Keratinocyte (primary cell): ENCODE measurements around the gene PRKAG3. TPM values are rescaled to one million over a fixed set of nuclear protein-coding genes. Genes with fewer than 3 reads are reported as not detected.

Experiments used
- DNase-seq: peaks from one replicate; pipeline ENCODE4 v3.0.0-alpha.2; 2011; ENCODE audit warnings: low read depth, missing footprints, low spot score
- FAIRE-seq: peaks from 2 replicates; lab custom pipeline; 2011; peaks lifted over from hg19 to GRCh38; lab: Jason Lieb, UNC
- H2AFZ ChIP-seq: 2 replicates; pipeline ENCODE4 v1.6.0; 2012; ENCODE audit warnings: low read length, control low read depth, inconsistent platforms; ENCODE audit not compliant: control insufficient read depth
- H3K27ac ChIP-seq: 2 replicates; pipeline ENCODE4 v1.5.1; 2011; ENCODE audit warnings: low read length; ENCODE audit not compliant: control insufficient read depth, insufficient read depth
- H3K27me3 ChIP-seq: 3 replicates; pipeline ENCODE4 v1.6.0; 2011; ENCODE audit warnings: low read length; ENCODE audit not compliant: control insufficient read depth, insufficient read depth; ENCODE audit errors: extremely low read depth
- H3K36me3 ChIP-seq, 2 experiments: 2 replicates in 1 of 2; 3 replicates in 1 of 2; pipeline ENCODE4 v1.5.1; 2011; ENCODE audit warnings: low read length in 2 of 2, mild to moderate bottlenecking in 1 of 2; ENCODE audit not compliant: control insufficient read depth in 2 of 2, insufficient read depth in 2 of 2; ENCODE audit errors: extremely low read depth in 1 of 2
- H3K4me1 ChIP-seq: 3 replicates; pipeline ENCODE4 v1.5.1; 2011; ENCODE audit warnings: low read length; ENCODE audit not compliant: control insufficient read depth, insufficient read depth; ENCODE audit errors: extremely low read depth
- H3K4me2 ChIP-seq: 3 replicates; pipeline ENCODE4 v1.6.0; 2011; ENCODE audit warnings: low read depth, low read length; ENCODE audit not compliant: control insufficient read depth, insufficient read depth; ENCODE audit errors: extremely low read depth
- H3K4me3 ChIP-seq, 3 experiments: fragments of 200-600 bp in 1 of 3; sonication (generic) in 1 of 3; 2 replicates in 2 of 3; 3 replicates in 1 of 3; pipeline ENCODE4 v1.5.1; 2011 to 2016; ENCODE audit warnings: low read length in 3 of 3, mild to moderate bottlenecking in 3 of 3, control low read depth in 2 of 3, inconsistent platforms in 1 of 3, low read depth in 1 of 3, mixed read lengths in 1 of 3, mixed run types in 1 of 3, moderate library complexity in 1 of 3; ENCODE audit not compliant: control insufficient read depth in 2 of 3, insufficient read depth in 2 of 3; ENCODE audit errors: extremely low read depth in 1 of 3
- H3K79me2 ChIP-seq: 2 replicates; pipeline ENCODE4 v1.6.0; 2012; ENCODE audit warnings: low read length; ENCODE audit not compliant: control insufficient read depth, insufficient read depth
- H3K9ac ChIP-seq: 3 replicates; pipeline ENCODE4 v1.6.0; 2011; ENCODE audit warnings: low read length; ENCODE audit not compliant: control insufficient read depth, insufficient read depth; ENCODE audit errors: extremely low read depth
- H3K9me1 ChIP-seq: 3 replicates; pipeline ENCODE4 v1.6.0; 2011; ENCODE audit warnings: low read length; ENCODE audit not compliant: control insufficient read depth, insufficient read depth; ENCODE audit errors: extremely low read depth
- H3K9me3 ChIP-seq: 2 replicates; pipeline ENCODE4 v1.5.1; 2012; ENCODE audit warnings: low read depth, low read length; ENCODE audit not compliant: control insufficient read depth
- H4K20me1 ChIP-seq: 3 replicates; pipeline ENCODE4 v1.6.0; 2011; ENCODE audit warnings: low read length; ENCODE audit not compliant: control insufficient read depth, insufficient read depth; ENCODE audit errors: extremely low read depth
- EZH2 ChIP-seq: IDR thresholded peaks from one replicate; pipeline ENCODE4 v1.6.1; 2012; ENCODE audit warnings: inconsistent platforms, mild to moderate bottlenecking, low read length, moderate library complexity
- dilution Hi-C: fragments of 300-500 bp; cut with MboI; formaldehyde crosslinking; loops from one replicate; pipeline ENCODE4 v1.7.0; 2020; ENCODE audit warnings: low sequenced_read_pairs; ENCODE audit not compliant: extremely low pct_ligation_motif_present
- polyA plus RNA-seq, 5 experiments: library from polyadenylated mRNA; depleted of rRNA in 3 of 5; stranded (reverse) in 3 of 5; stranded (forward) in 1 of 5; unstranded in 1 of 5; fragments of >200 nt; gene quantifications; 1 replicate in 1 of 5; 2 replicates in 3 of 5; 3 replicates in 1 of 5; pipeline versions ENCODE4 v1.2.1 to v1.2.3, GENCODE V29; 2011 to 2012; ENCODE audit warnings: missing spikeins in 2 of 5, low read depth in 1 of 5, low replicate concordance in 1 of 5
- TF ChIP-seq, protein P1 (sequence below), 3 experiments: IDR thresholded peaks in 1 of 3; conservative IDR thresholded peaks in 1 of 3; optimal IDR thresholded peaks in 1 of 3; 2 replicates in 2 of 3; 3 replicates in 1 of 3; pipeline versions ENCODE3 to v1.5.1; 2011; ENCODE audit warnings: low read length in 3 of 3, mild to moderate bottlenecking in 3 of 3, moderate library complexity in 2 of 3, control low read depth in 1 of 3, inconsistent platforms in 1 of 3; ENCODE audit not compliant: insufficient read depth in 2 of 3; ENCODE audit errors: extremely low read depth in 1 of 3

Gene PRKAG3
- polyA plus RNA-seq, 1 donor (not counting 4 experiments of a cell fraction or from before 2014, with no cell fraction given): not detected

DNA sequence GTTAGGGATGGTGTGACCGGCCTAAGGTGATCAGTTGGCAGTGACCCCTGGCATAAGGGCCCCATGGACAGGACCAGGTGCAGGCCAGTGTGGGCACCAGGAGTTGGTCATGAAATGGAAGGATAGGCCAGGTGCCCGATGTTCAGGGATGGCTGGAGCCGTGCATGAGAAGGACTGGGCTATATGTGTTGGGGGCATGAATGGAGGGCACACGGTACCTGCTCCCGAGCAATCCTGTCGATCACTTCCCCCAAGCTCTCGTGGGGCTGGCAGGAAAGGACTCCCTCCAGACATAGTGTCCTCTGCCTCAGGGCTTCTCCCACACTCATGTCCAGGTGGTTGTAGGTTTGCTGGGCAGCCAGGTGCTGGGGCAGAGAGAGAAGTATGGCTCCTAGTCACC, 7.6 kb downstream of the PRKAG3 start:
- Histone ChIP-seq H2AFZ (no peak overlapping the region), H3K4me2 (no peak overlapping the region), H3K27ac (no peak overlapping the region), H3K4me3 (no peak overlapping the region), H4K20me1 (no peaks in the 10 kb centered on the region), H3K27me3 (peaks cover 10% of the 10 kb centered on the region), H3K9me1 (no peaks in the 10 kb centered on the region), H3K36me3 (no peaks in the 10 kb centered on the region), H3K9me3 (no peaks in the 10 kb centered on the region), H3K79me2 (no peaks in the 10 kb centered on the region), H3K4me1 (no peaks in the 10 kb centered on the region), H3K9ac (no peak overlapping the region)
- TF ChIP-seq EZH2: no peak
- TF ChIP-seq, protein P1, sequence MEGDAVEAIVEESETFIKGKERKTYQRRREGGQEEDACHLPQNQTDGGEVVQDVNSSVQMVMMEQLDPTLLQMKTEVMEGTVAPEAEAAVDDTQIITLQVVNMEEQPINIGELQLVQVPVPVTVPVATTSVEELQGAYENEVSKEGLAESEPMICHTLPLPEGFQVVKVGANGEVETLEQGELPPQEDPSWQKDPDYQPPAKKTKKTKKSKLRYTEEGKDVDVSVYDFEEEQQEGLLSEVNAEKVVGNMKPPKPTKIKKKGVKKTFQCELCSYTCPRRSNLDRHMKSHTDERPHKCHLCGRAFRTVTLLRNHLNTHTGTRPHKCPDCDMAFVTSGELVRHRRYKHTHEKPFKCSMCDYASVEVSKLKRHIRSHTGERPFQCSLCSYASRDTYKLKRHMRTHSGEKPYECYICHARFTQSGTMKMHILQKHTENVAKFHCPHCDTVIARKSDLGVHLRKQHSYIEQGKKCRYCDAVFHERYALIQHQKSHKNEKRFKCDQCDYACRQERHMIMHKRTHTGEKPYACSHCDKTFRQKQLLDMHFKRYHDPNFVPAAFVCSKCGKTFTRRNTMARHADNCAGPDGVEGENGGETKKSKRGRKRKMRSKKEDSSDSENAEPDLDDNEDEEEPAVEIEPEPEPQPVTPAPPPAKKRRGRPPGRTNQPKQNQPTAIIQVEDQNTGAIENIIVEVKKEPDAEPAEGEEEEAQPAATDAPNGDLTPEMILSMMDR (optimal IDR thresholded peaks at IDR 0.05 in 1 of 3, IDR thresholded peaks at IDR 0.05 in 1 of 3, conservative IDR thresholded peaks at IDR 0.05 in 1 of 3; ENCODE audit: extremely low read depth in 1 of 3, insufficient read depth in 2 of 3, low read length in 3 of 3): no peak
- no peak for FAIRE-seq
- no peak for DNase-seq
- dilution Hi-C loops: no loop called here

DNA sequence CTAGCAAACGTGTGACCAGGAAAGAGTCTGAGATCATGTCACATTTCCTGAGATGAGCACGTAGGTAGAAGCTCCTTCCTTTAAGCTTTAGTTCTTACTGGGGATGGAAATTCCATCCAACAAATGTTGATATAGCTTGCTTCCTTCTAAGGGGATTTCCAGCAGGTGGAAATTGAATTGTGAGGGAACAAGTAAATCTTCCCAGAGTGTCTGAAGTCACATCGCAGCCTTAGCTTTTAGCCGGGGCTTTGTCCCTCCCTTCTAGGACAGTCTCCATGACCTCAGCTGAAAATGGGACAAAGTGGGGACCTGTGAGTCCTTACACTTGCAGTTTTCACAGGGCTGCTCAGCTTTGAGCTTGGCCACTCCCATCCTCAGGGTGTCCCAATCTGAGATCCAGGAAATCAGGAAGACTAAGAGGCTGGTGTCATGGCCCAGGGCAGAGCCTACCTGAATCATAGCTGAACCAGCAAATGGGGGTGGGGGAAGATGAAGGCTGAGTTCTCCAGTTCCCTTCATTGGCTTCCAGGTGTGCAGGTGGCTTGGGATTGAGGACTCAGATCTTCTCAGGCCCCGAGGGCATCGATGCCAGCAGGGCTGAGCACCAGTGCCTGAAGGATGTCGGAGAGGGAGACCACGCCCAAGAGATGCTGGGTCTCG, 8.3 kb downstream of the PRKAG3 start:
- dilution Hi-C loops: no loop called here
- TF ChIP-seq, protein P1 (optimal IDR thresholded peaks at IDR 0.05 in 1 of 3, IDR thresholded peaks at IDR 0.05 in 1 of 3, conservative IDR thresholded peaks at IDR 0.05 in 1 of 3; ENCODE audit: extremely low read depth in 1 of 3, insufficient read depth in 2 of 3, low read length in 3 of 3): no peak
- no peak for TF ChIP-seq EZH2
- Histone ChIP-seq H3K4me3 (no peak overlapping the region), H4K20me1 (no peaks in the 10 kb centered on the region), H3K9ac (no peak overlapping the region), H3K27me3 (peaks cover 10% of the 10 kb centered on the region), H3K79me2 (no peaks in the 10 kb centered on the region), H3K4me1 (no peaks in the 10 kb centered on the region), H3K36me3 (no peaks in the 10 kb centered on the region), H3K4me2 (no peak overlapping the region), H3K9me1 (no peaks in the 10 kb centered on the region), H3K9me3 (no peaks in the 10 kb centered on the region), H3K27ac (no peak overlapping the region), H2AFZ (no peak overlapping the region)
- DNase-seq (no peak), FAIRE-seq (no peak)
